Right cardiac atrium (tissue), 5 donors: Measurements from ENCODE around the gene CDC42EP5. TPM values are rescaled to one million over a fixed set of nuclear protein-coding genes. Genes with fewer than 3 reads are reported as not detected.

Experiments used
- ATAC-seq, 2 donors: fragments of 200-7000 bp; cut with Tn5 transposase; one replicate each; pipeline versions ENCODE4 v1.8.0 to v1.9.1; 2020; ENCODE audit warnings: moderate library complexity in 2 of 2, mild to moderate bottlenecking in 1 of 2
- DNase-seq, 3 donors: peaks; one replicate each; pipeline ENCODE4 v3.0.0-alpha.2; 2020
- H3K27ac ChIP-seq: one replicate; pipeline ENCODE4 v1.5.1; 2013; ENCODE audit warnings: mild to moderate bottlenecking, low read length, control low read depth, moderate library complexity
- H3K27me3 ChIP-seq: one replicate; pipeline ENCODE4 v1.6.1; 2013; ENCODE audit not compliant: control insufficient read depth, insufficient read depth
- H3K4me1 ChIP-seq: one replicate; pipeline ENCODE4 v1.6.1; 2013; ENCODE audit warnings: low read length; ENCODE audit not compliant: control insufficient read depth, insufficient read depth
- H3K4me3 ChIP-seq: one replicate; pipeline ENCODE4 v1.5.1; 2013; ENCODE audit warnings: low read length, control low read depth
- H3K9me3 ChIP-seq: one replicate; pipeline ENCODE4 v1.6.1; 2013; ENCODE audit warnings: low read length; ENCODE audit not compliant: control insufficient read depth
- WGBS: extraction: QIAGEN DNeasy Blood & Tissue Kit; methylation state at CpG from one replicate; pipeline ENCODE4 v1.1.7; 2013; 5-methylcytosine and 5-hydroxymethylcytosine counted together
- intact Hi-C, 4 donors: fragments of 100-400 bp; cut with DNase I; formaldehyde crosslinking; loops; one replicate each; pipeline versions ENCODE4 v1.11.0 to v1.14.0; 2022 to 2023
- polyA plus RNA-seq: library from polyadenylated mRNA; stranded (reverse); fragments of 200-250 nt; gene quantifications from one replicate; pipeline ENCODE4 v1.2.3, GENCODE V29; 2013
- total RNA-seq, 4 donors: library from RNA; stranded (reverse); fragmentation: NEBNext Ultra II Directional; extraction: Animal tissue kit (Norgen Biotek cat#: 25700); gene quantifications; one replicate each; pipeline ENCODE4 v1.2.1, GENCODE V29; 2021
- donor health status: healthy with polysubstance abuse.
- donor health status: DM: no; HTN: yes; CAD: no.
- donor health status: DM: no; HTN: no; CAD: no.
- donor health status: DM: no; HTN: yes; CAD: no; lungs with severe emphysema.
- donor health status: DM: yes; HTN: yes; CAD: no.

CDC42EP5 gene
- total and polyA plus RNA-seq, 5 donors = 10.4 to 22.5 (median 12.4) TPM

DNA sequence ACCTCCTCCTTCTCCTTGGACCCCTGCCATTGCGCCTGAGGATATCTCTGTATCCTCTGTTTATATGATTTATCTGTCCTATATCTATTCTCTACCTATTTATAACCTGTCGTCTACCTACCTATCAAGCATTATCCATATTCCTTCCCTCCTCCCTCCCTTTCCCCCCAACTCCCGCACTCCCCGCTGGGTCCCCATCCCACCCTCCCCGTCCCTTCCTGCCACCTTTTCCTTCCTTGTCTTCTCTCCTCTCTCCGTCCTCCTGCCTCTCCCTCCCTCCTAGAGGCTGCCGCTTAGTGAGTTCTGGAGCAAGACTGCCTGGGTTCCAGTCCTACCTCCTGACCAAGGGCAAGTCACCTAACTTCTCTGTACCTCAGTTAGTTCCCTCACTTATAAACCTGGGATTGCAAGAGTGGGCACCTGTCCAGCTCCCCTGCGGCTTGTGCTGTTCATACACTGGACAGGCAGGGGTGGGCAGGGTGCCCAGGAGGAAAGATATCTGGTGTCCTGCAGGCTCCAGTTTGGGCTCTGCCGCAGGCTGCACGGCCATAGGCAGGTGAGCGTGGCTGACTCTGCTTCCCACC lies 41.7 kb downstream of the CDC42EP5 start:
- intact Hi-C loops = no loop called here
- Histone ChIP-seq H3K27ac (no peak overlapping the region), H3K4me1 (peaks cover 7% of the 10 kb centered on the region), H3K9me3 (no peaks in the 10 kb centered on the region), H3K4me3 (no peak overlapping the region), H3K27me3 (no peaks in the 10 kb centered on the region)
- DNase-seq = peak; percentile 44 to 78 (median 72)
- 19% methylated on average over 11 of the region's 11 CpGs for WGBS
- no peak for ATAC-seq

GRCh38 chr19:54430306-54431254 lies 42.5 kb downstream of the CDC42EP5 start:
- no peaks in the 10 kb centered on the region for H3K9me3 ChIP-seq
- DNase-seq (peak; percentile 47 to 89 (median 75)), ATAC-seq (peak; percentile 58 to 75)
- intact Hi-C loops = no loop called here
- H3K27me3 ChIP-seq = no peaks in the 10 kb centered on the region
- H3K4me1 ChIP-seq = peaks cover 4% of the 10 kb centered on the region
- H3K4me3 ChIP-seq = peak overlapping the region; percentile 21
- 5% methylated on average over 43 of the region's 43 CpGs for WGBS
- H3K27ac ChIP-seq = no peak overlapping the region

GRCh38 chr19:54429545-54430227 lies 43.4 kb downstream of the CDC42EP5 start:
- Histone ChIP-seq H3K9me3 (no peaks in the 10 kb centered on the region), H3K27me3 (no peaks in the 10 kb centered on the region), H3K27ac (no peak overlapping the region), H3K4me3 (no peak overlapping the region), H3K4me1 (peaks cover 4% of the 10 kb centered on the region)
- peak in 2 of 3 donors; percentile 45 to 60 for DNase-seq
- intact Hi-C loops = no loop called here
- WGBS = 50% methylated on average over 13 of the region's 13 CpGs
- ATAC-seq = peak in 1 of 2 donors; percentile 10

GRCh38 chr19:54429176-54429495 lies 44.0 kb downstream of the CDC42EP5 start:
- DNase-seq (peak in 1 of 3 donors; percentile 30), ATAC-seq (no peak)
- Histone ChIP-seq H3K4me1 (peaks cover 4% of the 10 kb centered on the region), H3K4me3 (no peak overlapping the region), H3K9me3 (no peaks in the 10 kb centered on the region), H3K27me3 (no peaks in the 10 kb centered on the region), H3K27ac (no peak overlapping the region)
- intact Hi-C loops = no loop called here
- WGBS = 38% methylated on average over 8 of the region's 8 CpGs

DNA sequence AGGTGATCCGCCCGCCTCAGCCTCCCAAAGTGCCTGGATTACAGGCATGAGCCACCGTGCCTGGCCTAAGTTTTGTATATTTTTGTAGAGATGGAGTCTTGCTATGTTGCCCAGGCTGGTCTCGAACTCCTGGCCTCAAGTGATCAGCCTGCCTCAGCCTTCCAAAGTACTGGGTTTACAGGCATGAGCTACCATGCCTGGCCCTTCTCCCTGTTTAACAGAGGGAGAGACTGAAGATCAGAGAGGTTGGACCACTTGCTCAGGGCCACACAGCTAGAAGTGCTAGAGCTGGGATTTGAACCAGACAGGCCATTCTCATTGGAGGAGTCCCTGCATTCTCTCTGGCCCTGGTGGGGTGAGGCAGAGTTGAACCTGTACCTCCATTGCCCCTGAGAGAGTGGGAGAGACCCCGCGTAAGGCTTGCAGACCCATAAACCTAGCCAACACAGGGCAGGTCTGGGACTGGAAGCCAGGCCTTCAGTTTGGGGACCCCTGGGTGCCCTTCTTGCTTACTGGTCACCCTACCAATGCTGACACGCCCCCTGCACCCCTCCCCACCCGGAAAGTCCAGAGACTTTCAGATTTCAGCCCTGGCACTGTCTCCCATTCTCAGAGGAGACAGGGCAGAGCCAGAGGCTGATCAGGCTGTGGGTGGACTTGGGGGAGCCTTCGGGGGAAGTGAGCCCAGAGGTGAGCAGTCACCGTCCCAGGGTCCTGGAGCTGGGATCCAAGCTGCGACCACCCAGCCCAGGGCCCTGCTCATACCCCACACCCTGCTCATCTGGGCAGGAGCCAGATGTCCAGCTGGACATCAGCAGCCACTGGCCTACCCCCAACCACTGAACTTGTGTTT lies 44.5 kb downstream of the CDC42EP5 start:
- intact Hi-C loops = no loop called here
- no peaks in the 10 kb centered on the region for H3K9me3 ChIP-seq
- WGBS = 68% methylated on average over 11 of the region's 11 CpGs
- no peak overlapping the region for H3K4me3 ChIP-seq
- H3K4me1 ChIP-seq = peaks cover 4% of the 10 kb centered on the region
- ATAC-seq = no peak
- H3K27ac ChIP-seq = no peak overlapping the region
- H3K27me3 ChIP-seq = no peaks in the 10 kb centered on the region
- peak in 1 of 3 donors; percentile 26 for DNase-seq

DNA sequence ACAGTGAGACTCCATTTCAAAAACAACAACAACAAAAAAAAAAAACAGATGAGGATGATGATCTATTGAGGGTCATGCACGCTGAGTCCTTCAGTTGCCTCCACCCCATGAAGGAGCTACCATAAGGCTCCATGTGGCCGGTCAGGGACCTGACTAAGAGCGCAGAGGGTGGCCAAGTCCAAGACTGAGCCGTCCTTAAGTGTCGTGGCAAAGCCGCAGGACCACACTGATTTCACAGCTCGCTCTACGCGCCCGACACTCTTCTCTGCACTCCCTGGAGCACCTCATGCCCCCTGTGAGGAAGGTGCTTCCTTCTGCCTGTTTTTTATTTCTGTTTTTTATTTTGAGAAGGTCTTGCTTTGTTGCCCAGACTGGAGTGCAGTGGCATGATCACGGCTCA lies 45.5 kb downstream of the CDC42EP5 start:
- no peak for ATAC-seq
- DNase-seq = no peak
- intact Hi-C loops = no loop called here
- Histone ChIP-seq H3K4me1 (peaks cover 4% of the 10 kb centered on the region), H3K27me3 (no peaks in the 10 kb centered on the region), H3K4me3 (no peak overlapping the region), H3K27ac (no peak overlapping the region), H3K9me3 (no peaks in the 10 kb centered on the region)
- 86% methylated on average over 11 of the region's 11 CpGs for WGBS

GRCh38 chr19:54426291-54426931 lies 46.7 kb downstream of the CDC42EP5 start:
- intact Hi-C loops = no loop called here
- Histone ChIP-seq H3K4me1 (peaks cover 2% of the 10 kb centered on the region), H3K27me3 (no peaks in the 10 kb centered on the region), H3K27ac (no peak overlapping the region), H3K9me3 (no peaks in the 10 kb centered on the region), H3K4me3 (no peak overlapping the region)
- DNase-seq (peak in 1 of 3 donors; percentile 45), ATAC-seq (no peak)
- 67% methylated on average over 17 of the region's 17 CpGs for WGBS

- DNase-seq = peak in 1 of 3 donors; percentile 7
- Histone ChIP-seq H3K4me1 (no peaks in the 10 kb centered on the region), H3K27me3 (no peaks in the 10 kb centered on the region), H3K9me3 (no peaks in the 10 kb centered on the region), H3K4me3 (no peak overlapping the region), H3K27ac (no peak overlapping the region)
- no peak for ATAC-seq
- intact Hi-C loops = no loop called here
- WGBS = 80% methylated on average over 5 of the region's 5 CpGs
Measured at GRCh38 chr19:54425382-54425723, 47.7 kb downstream of the CDC42EP5 start.

- DNase-seq (peak in 1 of 3 donors; percentile 22), ATAC-seq (no peak)
- Histone ChIP-seq H3K27me3 (no peaks in the 10 kb centered on the region), H3K9me3 (no peaks in the 10 kb centered on the region), H3K4me3 (no peak overlapping the region), H3K4me1 (no peaks in the 10 kb centered on the region), H3K27ac (no peak overlapping the region)
- intact Hi-C loops = no loop called here
- WGBS = 89% methylated on average over 36 of the region's 36 CpGs
Measured at GRCh38 chr19:54424660-54425381, 48.3 kb downstream of the CDC42EP5 start.

GRCh38 chr19:54424201-54424600 lies 48.9 kb downstream of the CDC42EP5 start:
- H3K27ac ChIP-seq = no peak overlapping the region
- intact Hi-C loops = no loop called here
- DNase-seq (peak in 1 of 3 donors; percentile 32), ATAC-seq (no peak)
- no peaks in the 10 kb centered on the region for H3K27me3 ChIP-seq
- no peak overlapping the region for H3K4me3 ChIP-seq
- WGBS = 89% methylated on average over 14 of the region's 14 CpGs
- no peaks in the 10 kb centered on the region for H3K9me3 ChIP-seq
- no peaks in the 10 kb centered on the region for H3K4me1 ChIP-seq
